ENCODE data around the gene MARS1.
"Not testable (repeated sequence)": the region's sequence is repeated elsewhere in the genome, so short reads cannot be mapped to it uniquely, and the experiment has no call there.

Gene MARS1

DNA sequence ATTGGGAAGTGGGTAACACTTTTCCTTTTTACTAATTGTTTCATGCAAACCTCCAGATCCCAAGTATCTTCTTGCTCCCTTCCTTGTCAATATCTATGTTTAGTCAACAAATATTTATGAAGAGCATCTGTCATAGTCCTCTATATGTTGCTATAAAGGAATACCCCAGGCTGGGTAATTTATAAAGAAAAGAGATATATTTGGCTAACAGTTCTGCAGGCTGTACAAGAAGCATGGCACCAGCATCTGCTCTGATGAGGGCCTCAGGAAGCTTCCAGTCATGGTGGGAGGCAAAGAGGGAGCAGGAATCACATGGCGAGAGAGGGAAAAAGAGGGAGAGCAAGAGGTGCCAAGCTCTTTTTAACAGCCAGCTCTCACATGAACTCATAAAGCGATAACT is 66.6 kb downstream of the MARS1 start:
- Histone ChIP-seq H3K9me3 (ENCODE audit: low read depth, low read length) (no peaks in the 10 kb centered on the region), H3K4me3 (no peak overlapping the region), H3K9ac (ENCODE audit: insufficient read length) (no peak overlapping the region), H3K27ac (no peak overlapping the region), H3K36me3 (ENCODE audit: insufficient read depth, low read length) (no peaks in the 10 kb centered on the region)
- no peak for DNase-seq (ENCODE audit: low read depth, low spot score)
- TF ChIP-seq FOXP2 (optimal IDR thresholded peaks at IDR 0.05; ENCODE audit: control extremely low read depth, extremely low read length, insufficient read depth) (no peak), EZH2 (IDR thresholded peaks at IDR 0.05) (no peak), POLR2AphosphoS5 (IDR thresholded peaks at IDR 0.05; ENCODE audit: borderline replicate concordance, low read depth, low read length) (no peak)

- H3K36me3 ChIP-seq (ENCODE audit: insufficient read depth, low read length), result no peaks in the 10 kb centered on the region
- TF ChIP-seq POLR2AphosphoS5 (IDR thresholded peaks at IDR 0.05; ENCODE audit: borderline replicate concordance, low read depth, low read length) (no peak), FOXP2 (optimal IDR thresholded peaks at IDR 0.05; ENCODE audit: control extremely low read depth, extremely low read length, insufficient read depth) (no peak), EZH2 (IDR thresholded peaks at IDR 0.05) (no peak)
- H3K27ac ChIP-seq, result no peak overlapping the region
- H3K4me3 ChIP-seq, result no peak overlapping the region
- H3K9me3 ChIP-seq (ENCODE audit: low read depth, low read length), result no peaks in the 10 kb centered on the region
- no peak overlapping the region for H3K9ac ChIP-seq (ENCODE audit: insufficient read length)
- no peak for DNase-seq (ENCODE audit: low read depth, low spot score)
Measured at GRCh38 chr12:57554897-57555296, 67.0 kb downstream of the MARS1 start.

DNA sequence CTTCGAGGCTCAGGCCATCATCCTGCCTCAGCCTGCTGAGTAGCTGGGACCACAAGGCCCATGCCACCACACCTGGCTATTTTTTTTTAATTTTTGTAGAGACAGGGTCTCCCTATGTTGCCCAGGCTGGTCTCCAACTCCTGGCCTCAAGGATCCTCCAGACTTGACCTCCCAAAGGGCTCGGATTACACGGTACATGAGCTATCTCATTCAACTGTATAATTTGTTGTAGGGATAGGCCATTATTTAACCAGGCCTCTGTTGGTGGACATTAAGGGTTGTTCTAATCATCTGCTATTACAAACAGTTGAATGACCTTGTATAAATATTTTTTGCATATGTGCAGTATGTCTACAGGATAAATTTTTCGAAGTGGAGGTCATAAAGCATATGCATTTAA is 71.0 kb downstream of the MARS1 start:
- Histone ChIP-seq H3K36me3 (ENCODE audit: insufficient read depth, low read length) (no peaks in the 10 kb centered on the region), H3K9me3 (ENCODE audit: low read depth, low read length) (no peaks in the 10 kb centered on the region), H3K27ac (no peak overlapping the region), H3K9ac (ENCODE audit: insufficient read length) (no peak overlapping the region), H3K4me3 (no peak overlapping the region)
- DNase-seq (ENCODE audit: low read depth, low spot score), result no peak
- TF ChIP-seq FOXP2 (optimal IDR thresholded peaks at IDR 0.05; ENCODE audit: control extremely low read depth, extremely low read length, insufficient read depth) (no peak), POLR2AphosphoS5 (IDR thresholded peaks at IDR 0.05; ENCODE audit: borderline replicate concordance, low read depth, low read length) (no peak), EZH2 (IDR thresholded peaks at IDR 0.05) (no peak)

DNA sequence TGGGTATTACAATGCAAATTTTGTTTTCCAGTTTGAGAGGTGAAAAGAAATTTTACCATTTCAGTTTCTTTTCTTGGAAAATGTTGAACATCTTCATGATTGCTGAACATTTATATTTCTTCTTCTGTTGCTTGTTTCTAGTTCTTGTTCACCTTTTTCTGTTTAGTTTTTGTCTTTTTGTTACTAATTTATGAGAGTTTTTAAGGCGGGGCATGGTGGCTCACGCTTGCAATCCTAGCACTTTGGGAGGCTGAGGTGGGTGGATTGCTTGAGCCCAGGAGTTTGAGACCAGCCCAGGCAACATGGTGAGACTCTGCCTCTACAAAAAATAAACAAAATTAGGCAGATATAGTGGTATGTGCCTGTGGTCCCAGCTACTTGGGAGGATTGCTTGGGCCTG is 72.6 kb downstream of the MARS1 start:
- no peak overlapping the region for H3K27ac ChIP-seq
- TF ChIP-seq FOXP2 (optimal IDR thresholded peaks at IDR 0.05; ENCODE audit: control extremely low read depth, extremely low read length, insufficient read depth), result no peak
- TF ChIP-seq EZH2 (IDR thresholded peaks at IDR 0.05), result no peak
- no peak for TF ChIP-seq POLR2AphosphoS5 (IDR thresholded peaks at IDR 0.05; ENCODE audit: borderline replicate concordance, low read depth, low read length)
- no peak overlapping the region for H3K9ac ChIP-seq (ENCODE audit: insufficient read length)
- H3K4me3 ChIP-seq, result no peak overlapping the region
- no peaks in the 10 kb centered on the region for H3K9me3 ChIP-seq (ENCODE audit: low read depth, low read length)
- DNase-seq (ENCODE audit: low read depth, low spot score), result no peak
- H3K36me3 ChIP-seq (ENCODE audit: insufficient read depth, low read length), result no peaks in the 10 kb centered on the region

GRCh38 chr12:57561117-57561516 is 73.2 kb downstream of the MARS1 start:
- not testable (repeated sequence) for H3K9me3 ChIP-seq (ENCODE audit: low read depth, low read length); H3K4me3 ChIP-seq; H3K27ac ChIP-seq; DNase-seq (ENCODE audit: low read depth, low spot score); H3K9ac ChIP-seq (ENCODE audit: insufficient read length); H3K36me3 ChIP-seq (ENCODE audit: insufficient read depth, low read length)

GRCh38 chr12:57563358-57563757 is 75.5 kb downstream of the MARS1 start:
- DNase-seq (ENCODE audit: low read depth, low spot score), result no peak
- Histone ChIP-seq H3K36me3 (ENCODE audit: insufficient read depth, low read length) (no peaks in the 10 kb centered on the region), H3K4me3 (no peak overlapping the region), H3K27ac (no peak overlapping the region), H3K9me3 (ENCODE audit: low read depth, low read length) (no peaks in the 10 kb centered on the region), H3K9ac (ENCODE audit: insufficient read length) (no peak overlapping the region)
- TF ChIP-seq POLR2AphosphoS5 (IDR thresholded peaks at IDR 0.05; ENCODE audit: borderline replicate concordance, low read depth, low read length), result no peak
- TF ChIP-seq EZH2 (IDR thresholded peaks at IDR 0.05), result no peak
- no peak for TF ChIP-seq FOXP2 (optimal IDR thresholded peaks at IDR 0.05; ENCODE audit: control extremely low read depth, extremely low read length, insufficient read depth)

DNA sequence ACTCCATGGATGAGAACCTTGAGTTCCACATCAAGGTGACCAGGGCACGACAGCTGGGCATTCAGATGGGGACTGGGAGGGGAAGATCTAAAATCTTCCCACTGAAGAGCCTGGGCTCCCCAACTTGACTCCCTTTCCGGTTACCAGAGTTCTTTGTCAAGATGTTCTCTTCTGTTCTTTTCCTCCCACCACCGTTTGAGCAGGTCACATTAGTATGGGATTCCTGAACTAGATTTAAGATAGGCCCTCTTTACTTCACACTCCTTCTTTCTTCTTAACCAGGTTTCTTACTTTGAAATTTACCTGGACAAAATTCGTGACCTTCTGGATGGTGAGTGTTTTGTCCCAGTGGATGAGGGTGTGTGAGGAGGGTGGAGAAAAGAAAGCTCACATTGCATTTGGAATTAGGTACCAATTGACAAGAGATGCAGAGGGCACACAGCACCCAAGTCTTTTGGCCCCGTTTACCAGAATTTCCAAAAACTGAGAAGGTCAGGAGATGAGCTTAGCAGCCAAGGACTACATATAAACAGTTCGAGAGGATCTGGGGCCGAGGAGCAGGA is 76.4 kb downstream of the MARS1 start:
- no peaks in the 10 kb centered on the region for H3K36me3 ChIP-seq (ENCODE audit: insufficient read depth, low read length)
- no peak overlapping the region for H3K27ac ChIP-seq
- no peaks in the 10 kb centered on the region for H3K9me3 ChIP-seq (ENCODE audit: low read depth, low read length)
- no peak overlapping the region for H3K4me3 ChIP-seq
- no peak overlapping the region for H3K9ac ChIP-seq (ENCODE audit: insufficient read length)
- no peak for DNase-seq (ENCODE audit: low read depth, low spot score)
- TF ChIP-seq POLR2AphosphoS5 (IDR thresholded peaks at IDR 0.05; ENCODE audit: borderline replicate concordance, low read depth, low read length) (no peak), FOXP2 (optimal IDR thresholded peaks at IDR 0.05; ENCODE audit: control extremely low read depth, extremely low read length, insufficient read depth) (no peak)

Measured in SK-N-MC (cell line).